ENCODE measurements around the gene ADAMTS19. TPM values are rescaled to one million over a fixed set of nuclear protein-coding genes. Genes with fewer than 3 reads are reported as not detected.

Gene ADAMTS19
- total and polyA plus RNA-seq, 9 of the 15 experiments (the other 6 are each of a cell fraction or from before 2014, with no cell fraction given), result not detected

DNA sequence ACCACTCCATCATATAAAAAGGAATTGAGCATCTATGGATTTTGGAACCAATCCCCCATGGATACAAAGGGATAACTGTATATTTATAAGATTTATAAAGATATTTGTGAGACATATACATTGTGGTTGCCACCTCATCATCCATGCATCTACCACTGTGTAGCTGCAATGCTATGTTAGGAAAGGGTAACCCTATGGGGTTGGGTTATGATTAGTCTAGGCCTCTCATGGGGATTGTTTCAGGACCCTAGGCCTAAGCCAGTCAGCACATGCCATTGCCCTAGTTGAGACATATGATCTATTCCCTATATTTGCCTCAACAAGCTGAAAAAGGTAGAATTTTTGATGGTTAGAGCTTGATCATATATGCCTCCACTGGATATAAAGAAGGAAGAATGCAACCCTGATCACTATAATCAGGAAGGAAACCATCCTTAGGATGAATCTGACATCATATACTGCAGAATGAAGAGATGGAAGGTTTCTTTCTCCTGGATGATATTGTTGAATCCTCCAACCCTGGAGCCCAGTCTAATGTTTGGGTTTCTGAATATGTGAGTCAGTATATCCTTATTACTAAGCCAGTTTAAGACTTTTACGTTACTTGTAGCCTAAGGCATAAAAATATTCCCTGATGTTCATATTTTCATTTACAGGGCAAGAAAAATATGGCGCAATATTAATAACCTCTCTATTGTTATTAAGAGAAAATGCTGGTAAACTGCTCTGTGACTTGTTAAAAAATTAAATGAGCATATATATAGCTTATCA lies 94.2 kb downstream of the ADAMTS19 start:
- in situ Hi-C loops (cut with MboI), result no loop called here

More for the DNA sequence above, 94.2 kb downstream of the ADAMTS19 start:
- H3K27ac ChIP-seq (ENCODE audit: extremely low read depth, low read depth, low read length), result no peak overlapping the region
- ChIA-PET CTCF (ENCODE audit: low intra/inter-chr PET ratio) (no interaction called here), POLR2A (interaction anchor here (0.5 kb wide), 1 partner anchor 304 kb away, joined by 3 read pairs; no protein-coding TSS in a partner anchor)
- FAIRE-seq (no peak), DNase-seq (ENCODE audit: extremely low read depth in 1 of 4, low spot score in 3 of 4) (no peak), ATAC-seq (no peak)
- 3% methylated on average over 2 of the region's 2 CpGs for WGBS (ENCODE audit: insufficient coverage, low coverage, missing lambda C conversion rate)
- no peaks in the 10 kb centered on the region for H3K79me2 ChIP-seq (ENCODE audit: control insufficient read depth, insufficient read depth, low read length)
- H3K9ac ChIP-seq (ENCODE audit: insufficient read depth in 1 of 2, low read depth in 2 of 2, low read length in 2 of 2), result no peak overlapping the region
- H3K9me1 ChIP-seq (ENCODE audit: control insufficient read depth, insufficient read depth, low read length), result no peaks in the 10 kb centered on the region
- no TSS peak for BruUV-seq (replicated peaks)
- H3K4me1 ChIP-seq (replicated peaks in 1 of 2; ENCODE audit: control insufficient read depth in 2 of 2, insufficient read depth in 2 of 2, low read length in 2 of 2), result no peaks in the 10 kb centered on the region
- H2AFZ ChIP-seq (ENCODE audit: low read depth, low read length), result no peak overlapping the region
- no peak overlapping the region for H3K4me3 ChIP-seq
- H4K20me1 ChIP-seq (replicated peaks; ENCODE audit: control insufficient read depth, insufficient read depth, low read length), result no peaks in the 10 kb centered on the region
- H3K36me3 ChIP-seq (ENCODE audit: control insufficient read depth, insufficient read depth, low read length), result no peaks in the 10 kb centered on the region
- intact Hi-C loops (cut with micrococcal nuclease), result no loop called here
- TF ChIP-seq NFRKB (IDR thresholded peaks at IDR 0.05; ENCODE audit: low read depth) (no peak), CEBPG (CRISPR knock-in tag; IDR thresholded peaks at IDR 0.05) (no peak), CEBPG (tag; conservative IDR thresholded peaks at IDR 0.05 in 1 of 2, IDR thresholded peaks at IDR 0.05 in 1 of 2) (no peak), CC2D1A (IDR thresholded peaks at IDR 0.05) (no peak), NONO (IDR thresholded peaks at IDR 0.05; ENCODE audit: low read depth in 2 of 2, low read length in 1 of 2) (no peak), SREBF1 (IDR thresholded peaks at IDR 0.05; ENCODE audit: borderline replicate concordance, low read depth, low read length) (no peak), MAZ (CRISPR knock-in tag; conservative IDR thresholded peaks at IDR 0.05 in 1 of 2, IDR thresholded peaks at IDR 0.05 in 1 of 2) (no peak), TCFL5 (CRISPR knock-in tag; conservative IDR thresholded peaks at IDR 0.05) (no peak), LARP7 (IDR thresholded peaks at IDR 0.05) (no peak), DMBX1 (CRISPR knock-in tag; IDR thresholded peaks at IDR 0.05; ENCODE audit: borderline replicate concordance) (no peak), ZZZ3 (IDR thresholded peaks at IDR 0.05) (no peak), PHTF2 (CRISPR knock-in tag; IDR thresholded peaks at IDR 0.05) (no peak), PHB (CRISPR knock-in tag; IDR thresholded peaks at IDR 0.05) (no peak), ZNF707 (CRISPR knock-in tag; conservative IDR thresholded peaks at IDR 0.05) (no peak)
- TF ChIP-seq, protein P1, sequence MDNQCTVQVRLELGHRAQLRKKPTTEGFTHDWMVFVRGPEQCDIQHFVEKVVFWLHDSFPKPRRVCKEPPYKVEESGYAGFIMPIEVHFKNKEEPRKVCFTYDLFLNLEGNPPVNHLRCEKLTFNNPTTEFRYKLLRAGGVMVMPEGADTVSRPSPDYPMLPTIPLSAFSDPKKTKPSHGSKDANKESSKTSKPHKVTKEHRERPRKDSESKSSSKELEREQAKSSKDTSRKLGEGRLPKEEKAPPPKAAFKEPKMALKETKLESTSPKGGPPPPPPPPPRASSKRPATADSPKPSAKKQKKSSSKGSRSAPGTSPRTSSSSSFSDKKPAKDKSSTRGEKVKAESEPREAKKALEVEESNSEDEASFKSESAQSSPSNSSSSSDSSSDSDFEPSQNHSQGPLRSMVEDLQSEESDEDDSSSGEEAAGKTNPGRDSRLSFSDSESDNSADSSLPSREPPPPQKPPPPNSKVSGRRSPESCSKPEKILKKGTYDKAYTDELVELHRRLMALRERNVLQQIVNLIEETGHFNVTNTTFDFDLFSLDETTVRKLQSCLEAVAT (IDR thresholded peaks at IDR 0.05), result no peak
- no peak overlapping the region for H3K4me2 ChIP-seq (ENCODE audit: insufficient read depth, low read length)
- no peaks in the 10 kb centered on the region for H3K9me3 ChIP-seq (replicated peaks; ENCODE audit: control insufficient read depth, insufficient read depth, low read depth, low read length)
- H3K27me3 ChIP-seq (ENCODE audit: control insufficient read depth in 2 of 2, insufficient read depth in 2 of 2, low read length in 2 of 2), result no peaks in the 10 kb centered on the region

Data from K562 (cell line).